Activated naive CD4-positive, alpha-beta T cell treated with anti-CD3 and anti-CD28 coated beads, Interleukin-2, amount 50 U/mL, for 16 hours (primary cell): ENCODE measurements around the gene ROM1.
A peak's percentile ranks its signal among the peaks of the same experiment; 100 is the strongest.
"Not testable (repeated sequence)": the region's sequence is repeated elsewhere in the genome, so short reads cannot be mapped to it uniquely, and the experiment has no call there.

Experiments
- DNase-seq: peaks from one replicate; pipeline ENCODE4 v3.0.0-alpha.2; 2020

ROM1 gene

DNA sequence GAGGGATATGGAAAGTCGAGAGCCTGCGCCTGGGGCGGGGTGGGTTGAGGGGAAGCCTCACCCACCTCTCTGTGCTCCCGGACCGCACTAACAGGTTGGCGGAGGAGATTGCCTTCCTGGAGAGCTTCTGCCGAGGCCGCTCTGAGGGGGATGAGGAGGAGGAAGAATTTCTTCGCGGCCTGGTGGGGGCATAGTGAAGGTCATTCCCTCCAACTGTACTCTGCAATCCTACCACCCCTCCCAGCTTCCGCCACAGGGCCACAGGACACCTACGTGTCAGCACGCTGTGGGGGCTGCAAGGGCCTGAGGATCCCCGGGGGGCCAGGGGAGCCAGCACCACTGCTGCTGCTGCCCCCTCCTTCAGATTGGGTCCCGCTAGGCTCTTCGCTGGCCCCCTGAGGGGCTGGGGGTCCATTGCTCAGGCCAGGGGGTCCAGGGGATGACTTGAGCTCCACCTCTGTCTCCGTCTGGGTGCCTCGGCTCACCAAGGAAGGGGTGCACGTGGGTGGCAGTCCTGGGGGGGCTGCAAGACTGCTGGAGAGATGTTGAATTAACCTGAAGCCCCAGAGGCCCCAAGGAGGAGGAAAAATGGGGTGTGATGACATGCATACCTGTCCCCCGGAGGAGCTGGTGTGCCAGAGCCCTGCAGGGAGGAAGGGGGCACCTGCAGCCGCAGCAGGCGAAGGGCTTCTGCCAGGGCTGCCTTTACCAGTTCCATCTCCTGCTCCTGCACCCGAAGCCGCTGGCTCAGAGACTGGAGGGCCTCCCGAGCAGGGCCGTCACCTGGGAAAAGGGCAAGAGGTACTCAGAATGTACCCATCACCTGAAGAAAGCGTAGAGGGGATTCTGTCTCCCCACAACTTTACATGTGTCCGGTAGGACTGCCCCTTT is 2.0 kb upstream of the ROM1 start:
- DNase-seq, result no peak

- peak; percentile 65 for DNase-seq
Observed at GRCh38 chr11:62611705-62612365, 1.2 kb upstream of the ROM1 start.

- no peak for DNase-seq
Observed at GRCh38 chr11:62613291-62613778, 278 bp downstream of the ROM1 start.

- peak; percentile 56 for DNase-seq
Observed at GRCh38 chr11:62614275-62614674, 1.2 kb downstream of the ROM1 start.

DNA sequence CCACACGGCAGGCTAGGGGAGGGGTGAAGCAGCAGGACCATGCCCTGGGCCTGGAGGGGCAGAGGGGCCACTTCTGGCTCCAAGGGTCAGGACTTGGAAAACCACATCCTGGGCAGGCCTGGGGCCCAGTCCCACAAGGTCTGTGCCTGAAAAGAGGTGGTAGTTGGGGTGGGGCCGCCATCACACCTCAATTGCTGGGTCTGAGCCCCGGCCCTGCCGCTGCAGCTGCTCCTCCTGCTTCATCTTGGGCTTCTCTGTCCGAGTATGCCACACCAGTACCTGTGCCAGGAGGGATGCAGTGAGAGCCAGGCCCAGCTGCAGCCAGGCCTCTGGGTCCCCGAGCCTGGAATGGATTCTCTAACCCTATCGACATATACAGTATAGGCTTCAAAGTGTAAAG is 2.5 kb downstream of the ROM1 start:
- no peak for DNase-seq

- DNase-seq, result not testable (repeated sequence)
Observed at GRCh38 chr11:62616957-62617356, 3.9 kb downstream of the ROM1 start.

DNA sequence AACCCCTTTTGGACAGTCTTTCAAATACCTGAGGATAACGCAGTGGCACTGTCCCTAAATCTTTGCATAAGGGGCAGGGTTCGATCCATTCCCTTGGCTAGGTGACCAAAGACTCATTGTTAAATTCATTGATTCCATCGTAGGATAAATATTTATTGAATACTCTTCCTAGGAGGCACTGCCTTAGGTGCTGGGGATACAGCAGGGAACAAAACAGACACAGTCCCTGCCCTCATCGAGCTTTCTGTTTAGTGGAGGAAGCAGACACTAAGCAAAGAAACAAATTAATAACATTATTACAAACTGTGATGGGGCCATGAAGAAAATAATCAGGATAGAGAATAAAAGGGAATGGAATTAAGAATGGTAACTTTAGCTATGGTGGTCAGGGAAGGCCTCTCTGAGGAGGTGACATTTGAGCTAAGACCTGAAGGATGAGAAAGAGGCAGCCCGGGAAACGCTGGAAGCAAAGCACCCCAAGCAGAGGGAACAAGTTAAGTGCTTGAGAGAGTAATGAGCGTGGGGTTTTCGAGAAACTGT is 8.0 kb downstream of the ROM1 start:
- no peak for DNase-seq

- peak; percentile 93 for DNase-seq
Observed at GRCh38 chr11:62621567-62622470, 8.8 kb downstream of the ROM1 start, which contains the start of gene B3GAT3. Gene B3GAT3, minus strand, starts transcription at chr11:62621986. Its CDS starts 39 bp downstream, at chr11:62621947.

DNA sequence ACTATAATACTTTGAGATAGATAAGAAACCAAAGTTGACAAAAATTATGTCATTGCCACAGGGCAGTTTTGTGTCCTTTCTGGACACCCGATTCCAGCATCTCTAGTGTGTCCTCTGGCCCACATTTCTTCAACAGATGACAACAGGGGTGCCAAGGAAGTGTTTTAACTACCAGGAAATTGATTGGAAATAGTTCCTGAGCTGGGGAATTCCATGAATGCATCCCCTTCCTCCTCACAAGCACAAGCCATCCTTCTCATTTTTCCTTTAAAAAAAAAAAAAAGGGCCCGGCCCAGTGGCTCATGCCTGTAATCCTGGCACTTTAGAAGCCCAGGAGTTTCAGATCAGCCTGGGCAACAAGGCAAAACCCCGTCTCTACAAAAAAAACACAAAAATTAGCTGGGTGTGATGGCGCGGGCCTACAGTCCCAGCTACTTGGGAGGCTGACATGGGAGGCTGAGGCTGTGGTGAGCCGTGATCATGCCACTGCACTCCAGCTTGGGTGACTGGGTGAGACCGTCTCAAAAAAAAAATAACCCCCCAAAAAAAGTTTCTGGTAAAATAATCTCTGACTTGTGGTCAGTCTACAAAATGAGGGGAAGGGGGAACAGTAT is 9.5 kb downstream of the ROM1 start:
- no peak for DNase-seq

- no peak for DNase-seq
Observed at GRCh38 chr11:62627713-62628112, 14.7 kb downstream of the ROM1 start.

- DNase-seq, result no peak
Observed at GRCh38 chr11:62632492-62632891, 19.4 kb downstream of the ROM1 start.

GRCh38 chr11:62644220-62644619 is 31.2 kb downstream of the ROM1 start:
- DNase-seq, result no peak

DNA sequence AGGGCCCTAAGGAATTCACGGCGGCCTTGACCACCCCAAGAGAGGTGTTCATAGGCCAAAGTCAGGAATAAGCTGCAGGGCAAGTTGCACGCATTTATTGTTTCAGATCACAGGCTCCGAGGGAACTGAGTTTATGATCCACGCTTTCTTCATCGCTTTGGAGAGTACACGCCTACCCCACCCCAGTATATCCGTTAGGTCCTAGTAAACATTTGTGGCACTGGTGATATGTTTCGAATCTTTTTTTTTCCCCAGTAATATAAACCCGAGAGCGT is 32.6 kb downstream of the ROM1 start:
- DNase-seq, result no peak

DNA sequence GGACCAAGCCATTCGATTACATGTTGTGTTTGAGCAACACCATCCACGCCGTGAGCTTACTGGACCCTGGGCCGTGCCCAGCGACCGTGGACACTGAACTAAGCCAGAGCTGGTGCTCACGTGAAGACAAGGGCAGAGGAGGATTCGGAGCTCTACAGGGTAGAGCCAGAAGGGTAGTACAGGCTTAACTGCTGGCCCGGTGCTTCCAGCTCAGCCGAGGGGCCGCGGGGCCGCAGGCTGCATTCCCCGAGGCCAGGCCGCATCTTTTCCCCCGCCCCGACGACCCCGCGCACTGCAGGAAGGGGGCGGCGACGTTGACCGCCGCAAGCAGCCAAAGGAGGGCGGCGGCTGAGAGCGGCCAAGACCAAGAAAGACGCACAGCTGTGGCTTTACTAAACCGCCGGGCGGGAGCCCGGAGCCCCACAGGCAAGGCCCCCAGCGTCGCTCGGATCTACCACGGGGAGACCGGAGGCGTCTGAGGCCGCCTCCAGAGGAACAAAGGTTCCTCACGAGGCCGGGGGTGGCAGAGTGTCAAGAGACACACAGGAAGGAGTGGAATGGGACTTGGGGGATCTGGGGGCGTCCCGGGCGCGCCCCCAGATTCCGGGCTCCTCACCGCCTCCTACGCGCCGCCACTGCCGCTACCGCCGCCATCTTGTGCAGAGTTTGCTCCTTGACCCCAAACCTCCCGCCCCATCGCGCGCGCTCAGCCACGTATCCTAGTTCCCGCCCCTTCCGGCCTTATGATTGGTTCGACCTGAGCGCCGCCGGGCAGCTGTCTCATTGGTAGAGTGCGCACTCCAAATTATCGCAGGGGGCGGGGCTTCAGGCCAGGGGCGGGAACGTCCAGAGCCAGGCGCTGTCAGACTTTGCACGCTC is 33.1 kb downstream of the ROM1 start, which contains the start of gene GANAB:
Gene GANAB (minus strand): TSS at position 668 of the 879 bp plus-strand sequence. CDS start 14 bp downstream, at position 654.
- peak; percentile 99 for DNase-seq

GRCh38 chr11:62646825-62647608 is 34.0 kb downstream of the ROM1 start:
- DNase-seq, result no peak

DNA sequence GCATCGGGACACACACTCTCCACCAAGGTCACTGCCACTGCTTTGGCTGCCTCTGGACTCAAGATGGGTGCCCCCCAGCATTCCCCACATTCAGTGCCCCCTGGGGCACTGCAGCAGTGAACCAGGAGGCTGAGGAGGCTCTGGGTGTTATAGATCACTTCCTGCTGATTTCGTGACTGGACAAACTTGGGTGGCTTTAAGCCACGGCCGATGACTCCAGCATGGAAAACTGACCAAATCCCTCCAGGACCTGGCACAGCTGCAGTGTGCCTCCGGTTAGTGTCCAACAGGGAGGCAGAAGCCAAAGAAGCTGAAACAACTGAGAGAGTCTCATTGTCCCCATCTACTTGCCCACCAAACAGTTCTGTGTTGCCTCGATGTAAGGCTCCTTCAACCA is 34.5 kb downstream of the ROM1 start:
- no peak for DNase-seq

- no peak for DNase-seq
Observed at GRCh38 chr11:62648185-62648966, 35.3 kb downstream of the ROM1 start.

- no peak for DNase-seq
Observed at GRCh38 chr11:62648967-62649364, 35.9 kb downstream of the ROM1 start.

DNA sequence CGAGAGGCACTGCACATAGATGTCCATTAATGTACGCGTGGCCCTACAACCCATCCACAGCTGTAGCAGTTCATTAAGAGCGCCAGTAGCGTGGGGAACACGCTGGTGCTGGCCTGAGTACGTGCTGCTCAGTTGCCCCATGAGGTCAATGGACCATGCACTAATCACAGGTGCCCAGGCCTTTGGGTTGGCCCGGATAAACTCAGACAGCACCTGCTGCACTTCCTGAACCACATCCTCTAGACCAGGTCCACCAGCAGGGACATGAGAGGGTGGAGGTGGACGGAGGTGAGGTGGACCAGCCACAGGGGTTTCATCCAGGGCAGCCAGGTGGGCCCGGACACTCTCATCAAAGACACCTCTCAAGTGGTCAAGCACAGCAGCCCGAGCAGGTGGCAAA is 36.4 kb downstream of the ROM1 start:
- DNase-seq, result no peak

DNA sequence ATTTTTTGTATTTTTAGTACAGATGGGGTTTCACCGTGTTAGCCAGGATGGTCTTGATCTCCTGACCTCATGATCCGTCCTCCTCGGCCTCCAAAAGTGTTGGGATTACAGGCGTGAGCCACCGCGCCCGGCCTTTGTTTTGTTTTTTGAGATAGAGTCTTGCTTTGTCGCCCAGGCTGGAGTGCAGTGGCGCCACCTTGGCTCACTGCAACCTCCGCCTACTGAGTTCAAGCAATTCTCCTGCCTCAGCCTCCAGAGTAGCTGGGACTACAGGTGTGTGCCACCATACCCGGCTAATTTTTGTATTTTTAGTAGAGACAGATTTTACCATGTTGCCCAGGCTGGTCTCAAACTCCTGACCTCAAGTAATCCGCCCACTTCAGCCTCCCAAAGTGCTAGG is 37.2 kb downstream of the ROM1 start:
- not testable (repeated sequence) for DNase-seq
